Testis (tissue), 2 donors: Measurements from ENCODE around the gene SHC2.

Experiments used
- POLR2A ChIP-seq: fragments of 450-650 bp; IDR thresholded peaks from one replicate; pipeline ENCODE4 v1.6.1; 2017; ENCODE audit warnings: antibody characterized with exemption, mild to moderate bottlenecking, moderate library complexity
- TF ChIP-seq, protein P1 (sequence below), 3 experiments: fragments of 450-650 bp in 2 of 3; fragments of 200-600 bp in 1 of 3; sonication (generic) in 1 of 3; IDR thresholded peaks; one replicate each; pipeline ENCODE4 v1.5.1; 2016 to 2019; ENCODE audit warnings: antibody characterized with exemption in 3 of 3, mild to moderate bottlenecking in 2 of 3, moderate library complexity in 1 of 3

DNA sequence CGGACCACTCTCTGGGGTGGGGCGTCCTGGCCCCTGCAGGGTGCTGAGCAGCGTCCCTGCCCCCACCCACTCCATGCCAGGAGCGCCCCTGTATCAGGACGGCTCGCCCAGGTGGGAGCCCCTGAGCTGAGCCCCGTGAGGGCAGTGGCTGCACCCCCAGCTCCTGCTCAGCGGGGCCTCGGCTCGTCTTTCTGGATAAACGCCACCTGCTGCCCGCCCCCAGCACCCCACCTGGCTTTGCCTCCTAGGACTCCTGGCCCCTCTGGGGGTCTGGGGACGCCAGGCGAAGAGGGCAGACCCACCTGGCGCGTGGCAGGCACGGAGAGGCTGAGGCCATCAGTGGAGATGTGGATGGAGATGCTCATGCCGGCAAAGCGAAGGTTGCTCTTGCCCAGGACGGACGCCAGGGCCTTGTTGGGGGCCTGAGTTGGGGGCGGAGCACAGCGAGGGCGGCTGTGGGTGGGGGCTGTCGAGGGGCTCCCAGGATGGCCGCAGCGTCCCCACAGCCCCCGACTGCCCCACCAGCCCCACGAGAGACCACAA is 22.3 kb downstream of the SHC2 start:
- TF ChIP-seq, protein P1, sequence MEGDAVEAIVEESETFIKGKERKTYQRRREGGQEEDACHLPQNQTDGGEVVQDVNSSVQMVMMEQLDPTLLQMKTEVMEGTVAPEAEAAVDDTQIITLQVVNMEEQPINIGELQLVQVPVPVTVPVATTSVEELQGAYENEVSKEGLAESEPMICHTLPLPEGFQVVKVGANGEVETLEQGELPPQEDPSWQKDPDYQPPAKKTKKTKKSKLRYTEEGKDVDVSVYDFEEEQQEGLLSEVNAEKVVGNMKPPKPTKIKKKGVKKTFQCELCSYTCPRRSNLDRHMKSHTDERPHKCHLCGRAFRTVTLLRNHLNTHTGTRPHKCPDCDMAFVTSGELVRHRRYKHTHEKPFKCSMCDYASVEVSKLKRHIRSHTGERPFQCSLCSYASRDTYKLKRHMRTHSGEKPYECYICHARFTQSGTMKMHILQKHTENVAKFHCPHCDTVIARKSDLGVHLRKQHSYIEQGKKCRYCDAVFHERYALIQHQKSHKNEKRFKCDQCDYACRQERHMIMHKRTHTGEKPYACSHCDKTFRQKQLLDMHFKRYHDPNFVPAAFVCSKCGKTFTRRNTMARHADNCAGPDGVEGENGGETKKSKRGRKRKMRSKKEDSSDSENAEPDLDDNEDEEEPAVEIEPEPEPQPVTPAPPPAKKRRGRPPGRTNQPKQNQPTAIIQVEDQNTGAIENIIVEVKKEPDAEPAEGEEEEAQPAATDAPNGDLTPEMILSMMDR (IDR thresholded peaks at IDR 0.05), result no peak
- TF ChIP-seq POLR2A, result no peak
